GM18499 (cell line): ENCODE results near the gene CSAG1.
A peak's percentile ranks its signal among the peaks of the same experiment; 100 is the strongest.
"Not testable (repeated sequence)": the region's sequence is repeated elsewhere in the genome, so short reads cannot be mapped to it uniquely, and the experiment has no call there.

Experiments
- ATAC-seq: cut with Tn5 transposase; IDR thresholded peaks from one replicate; pipeline ENCODE4 v1.9.1; 2021; ENCODE audit warnings: moderate number of reproducible peaks; ENCODE audit not compliant: insufficient read depth, unreplicated experiment

The CSAG1 gene

DNA sequence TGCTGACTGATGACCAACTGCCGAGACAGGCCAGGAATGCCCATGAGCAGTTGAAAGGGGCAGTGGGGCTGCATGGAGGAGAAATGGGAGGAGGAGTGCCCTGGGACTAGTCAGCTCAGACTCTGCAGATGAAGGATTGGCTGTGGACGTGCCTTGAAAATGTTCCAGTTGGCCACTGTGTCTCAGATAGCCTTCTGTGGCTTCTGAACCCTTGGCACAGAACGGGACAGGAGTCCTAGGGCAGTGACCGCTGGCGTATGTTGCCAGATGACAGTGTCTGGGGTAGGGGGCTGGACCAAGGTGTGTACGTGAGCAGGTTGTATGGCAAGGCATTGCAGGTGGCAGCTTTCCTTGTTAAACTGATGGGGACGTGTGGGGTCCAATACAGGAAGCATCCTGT is 27.0 kb downstream of the CSAG1 start:
- ATAC-seq: not testable (repeated sequence)

DNA sequence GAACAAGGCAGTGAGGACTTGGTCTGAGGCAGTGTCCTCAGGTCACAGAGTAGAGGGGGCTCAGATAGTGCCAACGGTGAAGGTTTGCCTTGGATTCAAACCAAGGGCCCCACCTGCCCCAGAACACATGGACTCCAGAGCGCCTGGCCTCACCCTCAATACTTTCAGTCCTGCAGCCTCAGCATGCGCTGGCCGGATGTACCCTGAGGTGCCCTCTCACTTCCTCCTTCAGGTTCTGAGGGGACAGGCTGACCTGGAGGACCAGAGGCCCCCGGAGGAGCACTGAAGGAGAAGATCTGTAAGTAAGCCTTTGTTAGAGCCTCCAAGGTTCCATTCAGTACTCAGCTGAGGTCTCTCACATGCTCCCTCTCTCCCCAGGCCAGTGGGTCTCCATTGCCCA is 33.1 kb downstream of the CSAG1 start:
- not testable (repeated sequence) for ATAC-seq

DNA sequence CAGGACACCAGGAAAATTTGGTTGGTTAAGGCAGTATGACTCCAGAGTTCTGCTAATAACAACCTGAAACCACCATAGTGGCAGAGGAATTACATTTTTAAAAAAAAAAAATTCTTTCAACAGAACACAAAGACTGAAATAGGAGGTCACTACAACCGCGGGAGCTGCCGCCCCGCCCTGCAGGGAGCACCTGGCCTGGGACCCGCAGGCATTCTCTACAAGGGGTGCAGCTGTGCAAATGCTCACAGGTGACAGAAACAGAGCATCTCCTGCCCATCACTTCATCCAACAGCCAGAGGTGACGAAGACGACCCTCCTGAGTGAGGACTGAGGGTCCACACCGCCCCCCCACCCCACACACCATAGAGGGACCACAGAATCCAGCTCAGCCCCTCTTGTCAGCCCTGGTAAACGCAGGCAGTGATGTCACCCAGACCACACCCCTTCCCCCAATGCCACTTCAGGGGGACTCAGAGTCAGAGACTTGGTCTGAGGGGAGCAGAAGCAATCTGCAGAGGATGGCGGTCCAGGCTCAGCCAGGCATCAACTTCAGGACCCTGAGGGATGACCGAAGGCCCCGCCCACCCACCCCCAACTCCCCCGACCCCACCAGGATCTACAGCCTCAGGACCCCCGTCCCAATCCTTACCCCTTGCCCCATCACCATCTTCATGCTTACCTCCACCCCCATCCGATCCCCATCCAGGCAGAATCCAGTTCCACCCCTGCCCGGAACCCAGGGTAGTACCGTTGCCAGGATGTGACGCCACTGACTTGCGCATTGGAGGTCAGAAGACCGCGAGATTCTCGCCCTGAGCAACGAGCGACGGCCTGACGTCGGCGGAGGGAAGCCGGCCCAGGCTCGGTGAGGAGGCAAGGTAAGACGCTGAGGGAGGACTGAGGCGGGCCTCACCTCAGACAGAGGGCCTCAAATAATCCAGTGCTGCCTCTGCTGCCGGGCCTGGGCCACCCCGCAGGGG is 35.3 kb downstream of the CSAG1 start, which contains the start of gene MAGEA3:
MAGEA3 (plus strand) TSS at position 843 of the 980 bp plus-strand sequence. CDS start 2,039 bp downstream, outside the sequence.
- ATAC-seq: not testable (repeated sequence)

DNA sequence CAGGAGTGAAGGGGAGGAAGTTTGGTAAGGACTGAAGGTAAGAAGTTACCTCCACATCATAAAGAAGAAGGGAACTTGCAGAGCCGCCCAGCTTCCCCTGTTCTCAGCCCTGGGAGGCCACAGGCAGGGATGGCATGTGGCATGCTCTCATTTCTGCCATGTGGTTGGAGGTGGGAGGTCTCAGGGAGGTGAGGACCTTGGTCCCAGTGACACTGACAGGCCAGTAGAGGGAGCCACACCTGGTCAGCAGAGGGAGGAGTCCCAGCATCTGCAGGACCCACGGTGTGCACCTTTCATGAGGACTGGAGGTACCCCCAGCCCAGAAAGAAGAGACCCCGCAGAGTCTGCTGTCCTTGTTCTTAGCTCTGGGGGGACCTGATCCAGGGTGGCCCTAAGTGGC is 52.5 kb downstream of the CSAG1 start:
- peak; percentile 55 for ATAC-seq
